Measurements from ENCODE around the gene WDR72. TPM values are rescaled to one million over a fixed set of nuclear protein-coding genes. Genes with fewer than 3 reads are reported as not detected.
"Not testable (repeated sequence)": the region's sequence is repeated elsewhere in the genome, so short reads cannot be mapped to it uniquely, and the experiment has no call there.

Gene WDR72
- total RNA-seq, 2 experiments from 2014 or later = not detected

DNA sequence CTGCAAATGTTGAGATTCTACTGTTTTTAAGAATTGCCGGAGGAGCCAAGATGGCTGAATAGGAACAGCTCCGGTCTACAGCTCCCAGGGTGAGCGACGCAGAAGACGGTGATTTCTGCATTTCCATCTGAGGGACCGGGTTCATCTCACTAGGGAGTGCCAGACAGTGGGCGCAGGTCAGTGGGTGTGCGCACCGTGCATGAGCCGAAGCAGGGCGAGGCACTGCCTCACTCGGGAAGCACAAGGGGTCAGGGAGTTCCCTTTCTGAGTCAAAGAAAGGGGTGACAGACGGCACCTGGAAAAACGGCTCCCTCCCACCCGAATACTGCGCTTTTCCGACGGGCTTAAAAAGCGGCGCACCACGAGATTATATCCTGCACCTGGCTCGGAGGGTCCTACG lies 75.3 kb downstream of the WDR72 start:
- DNase-seq; H3K27me3 Mint-ChIP-seq (ENCODE audit: low read depth); H3K4me3 Mint-ChIP-seq; CTCF ChIA-PET; POLR2A ChIA-PET; ATAC-seq; H3K4me1 Mint-ChIP-seq (ENCODE audit: low read depth); H3K27ac Mint-ChIP-seq; H3K36me3 Mint-ChIP-seq (ENCODE audit: low read depth); H3K9me3 Mint-ChIP-seq (ENCODE audit: insufficient read depth): not testable (repeated sequence)

DNA sequence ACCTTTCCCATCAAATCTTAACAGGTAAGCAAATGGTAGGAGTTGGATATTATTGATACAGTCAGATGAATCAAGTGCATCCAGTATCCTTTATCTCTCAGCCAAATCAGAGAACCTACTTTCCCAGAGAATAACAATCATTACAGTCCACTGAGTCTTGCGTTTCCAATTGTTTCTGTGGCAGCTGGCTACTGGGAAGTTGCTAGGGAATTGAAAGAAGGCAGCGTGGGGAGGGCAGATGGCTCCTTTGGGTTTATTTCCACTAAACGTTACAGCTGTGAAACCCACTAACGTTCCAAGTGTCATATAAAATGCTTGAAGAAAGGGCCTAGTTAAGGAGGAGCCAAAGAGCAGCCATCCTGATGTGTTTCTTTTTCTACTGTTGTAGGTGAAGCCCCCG lies 78.4 kb downstream of the WDR72 start:
- POLR2A ChIA-PET = no interaction called here
- DNase-seq = no peak
- H3K36me3 Mint-ChIP-seq (ENCODE audit: low read depth) = no peaks in the 10 kb centered on the region
- CTCF ChIA-PET = no interaction called here
- no peak overlapping the region for H3K27ac Mint-ChIP-seq
- ATAC-seq = no peak
- no peaks in the 10 kb centered on the region for H3K4me1 Mint-ChIP-seq (ENCODE audit: low read depth)
- no peaks in the 10 kb centered on the region for H3K27me3 Mint-ChIP-seq (ENCODE audit: low read depth)
- H3K9me3 Mint-ChIP-seq (ENCODE audit: insufficient read depth) = no peaks in the 10 kb centered on the region
- no peak overlapping the region for H3K4me3 Mint-ChIP-seq

DNA sequence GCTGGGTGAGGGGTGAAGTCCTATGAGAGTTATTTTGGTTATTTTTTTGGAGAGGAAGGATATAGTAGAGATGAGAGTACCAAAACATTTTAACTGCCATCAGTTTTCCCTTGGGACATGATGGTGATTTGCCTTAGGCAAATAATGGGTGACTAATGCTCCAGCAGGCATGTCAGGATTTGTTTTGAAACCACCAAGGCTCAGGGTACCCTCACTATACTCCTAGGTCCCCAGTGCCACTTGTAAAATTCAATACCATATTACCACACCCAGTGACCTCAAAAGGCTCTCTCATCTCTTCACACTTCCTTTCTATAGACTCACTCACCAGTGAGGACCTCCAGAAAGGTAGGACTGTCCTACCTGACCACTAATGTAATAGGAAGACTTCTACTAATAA lies 83.6 kb downstream of the WDR72 start:
- no peaks in the 10 kb centered on the region for H3K27me3 Mint-ChIP-seq (ENCODE audit: low read depth)
- no peaks in the 10 kb centered on the region for H3K9me3 Mint-ChIP-seq (ENCODE audit: insufficient read depth)
- H3K4me1 Mint-ChIP-seq (ENCODE audit: low read depth) = no peaks in the 10 kb centered on the region
- DNase-seq (no peak), ATAC-seq (no peak)
- ChIA-PET POLR2A (no interaction called here), CTCF (no interaction called here)
- no peak overlapping the region for H3K27ac Mint-ChIP-seq
- H3K4me3 Mint-ChIP-seq = no peak overlapping the region
- no peaks in the 10 kb centered on the region for H3K36me3 Mint-ChIP-seq (ENCODE audit: low read depth)

DNA sequence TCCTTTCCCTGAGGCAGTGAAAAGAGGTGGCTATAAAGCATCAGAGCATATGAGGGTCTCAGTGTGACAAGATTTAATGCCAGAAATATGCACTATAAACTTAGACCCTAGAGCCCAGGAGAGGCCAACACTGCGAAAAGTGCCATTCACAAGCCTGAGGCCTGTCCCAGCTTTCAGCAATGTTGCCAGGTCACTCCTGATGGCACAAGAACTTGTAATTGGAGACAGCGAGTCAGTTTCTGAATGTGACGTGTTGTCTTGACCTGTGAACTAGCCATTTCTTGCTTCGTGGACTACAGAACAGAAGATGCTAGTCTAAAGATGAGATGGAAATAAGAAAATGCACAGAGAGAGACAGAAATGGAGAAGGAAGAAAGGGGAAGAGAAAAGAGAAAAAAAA lies 87.9 kb downstream of the WDR72 start:
- Mint-ChIP-seq H3K4me3 (no peak overlapping the region), H3K9me3 (ENCODE audit: insufficient read depth) (no peaks in the 10 kb centered on the region), H3K36me3 (ENCODE audit: low read depth) (no peaks in the 10 kb centered on the region), H3K27ac (no peak overlapping the region), H3K4me1 (ENCODE audit: low read depth) (no peaks in the 10 kb centered on the region), H3K27me3 (ENCODE audit: low read depth) (no peaks in the 10 kb centered on the region)
- POLR2A ChIA-PET = no interaction called here
- CTCF ChIA-PET = no interaction called here
- ATAC-seq (no peak), DNase-seq (no peak)

DNA sequence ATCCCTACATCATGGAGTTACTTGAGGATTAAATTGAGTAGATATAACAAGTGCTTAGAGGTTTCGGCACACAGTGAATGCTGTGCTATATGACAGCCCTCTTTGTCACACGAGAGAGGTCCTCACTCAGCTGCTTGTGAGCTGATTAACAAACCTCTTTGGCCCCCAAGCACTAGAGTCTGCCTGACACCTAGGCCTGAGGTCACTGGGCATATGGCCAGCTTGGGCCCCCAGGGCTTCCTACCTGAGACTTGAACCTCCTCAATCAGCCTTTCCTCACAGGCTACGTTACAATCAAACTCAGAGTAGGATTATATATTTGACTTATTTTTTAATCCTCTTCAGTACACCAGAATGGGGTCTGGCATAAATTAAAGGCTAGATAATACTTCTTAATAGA lies 88.8 kb downstream of the WDR72 start:
- Mint-ChIP-seq H3K4me3 (no peak overlapping the region), H3K9me3 (ENCODE audit: insufficient read depth) (no peaks in the 10 kb centered on the region), H3K27ac (no peak overlapping the region), H3K27me3 (ENCODE audit: low read depth) (no peaks in the 10 kb centered on the region), H3K36me3 (ENCODE audit: low read depth) (no peaks in the 10 kb centered on the region), H3K4me1 (ENCODE audit: low read depth) (no peaks in the 10 kb centered on the region)
- ATAC-seq (no peak), DNase-seq (no peak)
- ChIA-PET CTCF (no interaction called here), POLR2A (interaction anchor here (0.5 kb wide), 1 partner anchor 1366 kb away, joined by 3 read pairs; no protein-coding TSS in a partner anchor)

DNA sequence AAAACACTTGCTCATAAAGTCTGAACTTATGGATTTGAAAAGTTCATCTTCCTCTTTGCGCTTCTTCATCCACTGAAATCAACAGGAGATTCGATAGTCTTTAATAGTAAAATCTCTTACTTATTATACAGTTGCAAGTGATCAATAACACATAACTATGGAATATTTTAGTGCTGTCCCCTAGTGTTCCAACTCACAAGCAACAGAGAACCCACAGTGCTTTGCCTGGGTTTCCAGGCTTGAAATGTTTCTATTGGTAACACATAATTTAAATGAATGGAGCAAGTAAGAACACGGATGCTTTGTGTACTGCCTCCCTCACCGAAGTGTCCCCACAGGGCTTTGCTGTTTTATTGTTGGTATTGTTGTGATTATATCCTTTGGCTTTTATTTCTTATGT lies 93.5 kb downstream of the WDR72 start:
- H3K4me3 Mint-ChIP-seq = no peak overlapping the region
- H3K27ac Mint-ChIP-seq = no peak overlapping the region
- ChIA-PET POLR2A (no interaction called here), CTCF (no interaction called here)
- no peak for ATAC-seq
- no peaks in the 10 kb centered on the region for H3K36me3 Mint-ChIP-seq (ENCODE audit: low read depth)
- no peaks in the 10 kb centered on the region for H3K4me1 Mint-ChIP-seq (ENCODE audit: low read depth)
- H3K9me3 Mint-ChIP-seq (ENCODE audit: insufficient read depth) = no peaks in the 10 kb centered on the region
- DNase-seq = no peak
- H3K27me3 Mint-ChIP-seq (ENCODE audit: low read depth) = no peaks in the 10 kb centered on the region

DNA sequence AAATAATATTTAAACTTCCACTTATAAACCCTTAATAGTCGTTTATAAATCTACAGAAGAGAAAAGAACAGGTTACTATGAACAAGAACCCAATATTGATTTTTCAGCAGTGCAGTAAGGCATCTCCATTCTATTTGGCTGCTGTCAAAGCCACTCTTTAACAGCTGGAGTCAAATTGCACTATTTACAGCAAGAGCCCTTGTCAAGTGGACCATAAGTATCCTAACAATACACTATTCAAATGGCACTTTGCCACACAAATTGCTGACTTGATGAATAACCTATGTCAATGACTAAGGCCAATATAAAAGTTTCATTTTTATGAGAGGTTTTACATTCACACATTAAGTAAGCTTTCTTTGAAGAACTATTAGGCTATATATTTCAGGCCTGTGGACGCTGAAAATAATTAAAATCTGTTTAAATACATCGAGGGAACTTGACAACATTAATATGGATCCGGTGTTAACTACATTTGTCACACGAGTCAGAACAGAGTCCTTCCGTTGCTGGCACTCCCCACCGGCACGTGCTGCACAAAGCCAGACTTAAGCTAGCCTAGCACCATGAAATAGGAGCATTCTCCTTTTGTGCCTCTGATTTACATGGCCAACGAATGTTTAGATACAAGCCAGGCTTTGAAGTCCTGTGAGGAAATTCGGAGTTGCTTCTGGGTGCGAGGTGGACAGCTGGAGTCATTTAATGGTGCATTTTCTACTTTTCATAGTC lies 100.5 kb downstream of the WDR72 start:
- H3K27me3 Mint-ChIP-seq (ENCODE audit: low read depth) = no peaks in the 10 kb centered on the region
- H3K9me3 Mint-ChIP-seq (ENCODE audit: insufficient read depth) = no peaks in the 10 kb centered on the region
- ChIA-PET POLR2A (no interaction called here), CTCF (no interaction called here)
- ATAC-seq (no peak), DNase-seq (no peak)
- no peak overlapping the region for H3K4me3 Mint-ChIP-seq
- no peaks in the 10 kb centered on the region for H3K4me1 Mint-ChIP-seq (ENCODE audit: low read depth)
- H3K36me3 Mint-ChIP-seq (ENCODE audit: low read depth) = no peaks in the 10 kb centered on the region
- H3K27ac Mint-ChIP-seq = no peak overlapping the region

DNA sequence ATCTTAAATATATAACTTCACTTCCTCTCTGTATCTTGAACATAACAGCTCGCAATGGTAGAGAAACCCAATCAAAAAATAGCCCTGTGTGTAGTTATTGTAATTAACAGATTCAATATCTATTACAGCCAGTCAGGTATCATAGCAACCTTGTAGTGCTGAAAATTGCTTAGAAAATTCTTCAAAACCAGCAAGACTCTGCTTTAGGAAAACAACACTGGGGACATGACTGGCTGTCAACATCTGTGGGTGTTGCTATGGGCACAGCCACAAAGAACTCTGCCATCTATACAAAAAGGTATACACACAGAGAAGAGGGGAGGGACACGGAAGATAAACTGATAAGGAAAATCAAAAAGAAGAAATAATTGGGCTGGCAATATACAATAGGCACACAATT lies 101.2 kb downstream of the WDR72 start:
- Mint-ChIP-seq H3K9me3 (ENCODE audit: insufficient read depth) (no peaks in the 10 kb centered on the region), H3K27ac (no peak overlapping the region), H3K27me3 (ENCODE audit: low read depth) (no peaks in the 10 kb centered on the region), H3K4me3 (no peak overlapping the region), H3K36me3 (ENCODE audit: low read depth) (no peaks in the 10 kb centered on the region), H3K4me1 (ENCODE audit: low read depth) (no peaks in the 10 kb centered on the region)
- ATAC-seq = no peak
- DNase-seq = no peak
- POLR2A ChIA-PET = no interaction called here
- CTCF ChIA-PET = no interaction called here

DNA sequence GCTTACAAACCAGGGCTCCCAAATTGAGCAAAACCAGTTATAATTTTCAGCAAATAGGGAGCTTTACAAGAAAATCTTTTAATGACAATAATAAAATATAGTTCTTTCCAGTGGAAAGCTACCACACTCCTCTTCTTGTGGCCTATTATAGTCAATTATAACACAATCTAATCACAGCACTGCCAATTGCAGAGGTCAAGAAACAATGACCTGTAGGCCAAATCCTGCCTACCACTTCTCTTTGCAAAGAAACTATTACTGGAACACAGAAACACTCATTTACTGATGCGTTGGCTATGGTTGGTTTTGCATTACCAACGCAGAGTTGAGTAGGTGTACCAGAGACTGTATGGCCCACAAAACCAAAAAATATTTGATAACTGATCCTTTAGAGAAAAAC lies 110.5 kb downstream of the WDR72 start:
- Mint-ChIP-seq H3K36me3 (ENCODE audit: low read depth) (no peaks in the 10 kb centered on the region), H3K4me1 (ENCODE audit: low read depth) (no peaks in the 10 kb centered on the region), H3K27ac (no peak overlapping the region), H3K27me3 (ENCODE audit: low read depth) (no peaks in the 10 kb centered on the region), H3K4me3 (no peak overlapping the region), H3K9me3 (ENCODE audit: insufficient read depth) (no peaks in the 10 kb centered on the region)
- ATAC-seq (no peak), DNase-seq (no peak)
- CTCF ChIA-PET = no interaction called here
- POLR2A ChIA-PET = no interaction called here

DNA sequence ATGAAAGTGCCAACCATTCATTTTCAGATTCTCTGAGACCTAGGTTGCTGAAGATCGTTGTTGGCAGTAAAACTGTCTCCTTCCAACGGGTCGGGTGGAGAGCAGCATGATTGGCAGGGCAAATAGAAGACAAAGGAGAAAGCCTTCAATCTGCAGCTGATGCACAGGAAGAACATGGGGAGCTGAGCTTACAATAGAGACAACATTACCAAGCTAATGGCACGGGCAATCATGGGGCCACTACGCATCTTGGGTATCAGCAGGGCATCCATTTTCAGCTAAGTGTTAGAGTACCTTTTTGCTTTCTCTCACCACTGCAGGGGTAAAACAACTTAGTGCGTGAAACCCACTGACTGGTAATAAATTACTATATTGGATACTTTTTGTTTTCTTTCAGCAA lies 114.8 kb downstream of the WDR72 start:
- no peaks in the 10 kb centered on the region for H3K4me1 Mint-ChIP-seq (ENCODE audit: low read depth)
- DNase-seq (no peak), ATAC-seq (no peak)
- no peaks in the 10 kb centered on the region for H3K27me3 Mint-ChIP-seq (ENCODE audit: low read depth)
- no peaks in the 10 kb centered on the region for H3K9me3 Mint-ChIP-seq (ENCODE audit: insufficient read depth)
- H3K36me3 Mint-ChIP-seq (ENCODE audit: low read depth) = no peaks in the 10 kb centered on the region
- no peak overlapping the region for H3K4me3 Mint-ChIP-seq
- ChIA-PET POLR2A (no interaction called here), CTCF (no interaction called here)
- no peak overlapping the region for H3K27ac Mint-ChIP-seq

DNA sequence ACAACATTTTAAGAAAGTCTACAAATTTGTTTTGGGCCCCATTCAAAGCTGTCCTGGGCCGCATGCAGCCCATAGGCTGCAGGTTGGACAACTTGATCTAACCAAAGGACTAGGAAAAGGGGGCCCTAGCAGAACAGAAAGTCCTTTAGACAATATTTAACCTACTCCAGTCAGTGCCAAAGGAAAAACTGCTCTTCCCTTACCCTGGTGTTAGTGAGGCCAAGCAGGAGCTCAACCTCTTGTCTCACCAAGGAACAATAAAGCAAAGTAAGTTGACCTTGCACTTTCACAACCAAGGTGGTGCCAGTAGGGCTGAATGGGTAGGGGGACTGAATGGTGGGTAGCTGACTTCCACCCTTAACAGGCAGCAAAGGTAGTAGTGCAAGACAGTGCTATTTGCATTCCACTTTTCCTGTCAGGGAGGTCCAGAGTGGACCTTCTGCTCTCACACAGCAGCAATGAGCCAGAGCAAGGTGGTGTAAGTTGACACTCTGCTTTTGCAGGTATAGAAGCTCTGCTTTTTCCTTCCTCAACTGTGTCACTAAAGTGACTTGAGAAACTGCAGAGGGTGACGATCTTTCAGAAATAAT lies 124.9 kb downstream of the WDR72 start:
- POLR2A ChIA-PET = no interaction called here
- peaks cover 3% of the 10 kb centered on the region for H3K9me3 Mint-ChIP-seq (ENCODE audit: insufficient read depth)
- H3K27me3 Mint-ChIP-seq (ENCODE audit: low read depth) = no peaks in the 10 kb centered on the region
- no peak overlapping the region for H3K4me3 Mint-ChIP-seq
- no peak overlapping the region for H3K27ac Mint-ChIP-seq
- ATAC-seq (no peak), DNase-seq (no peak)
- H3K4me1 Mint-ChIP-seq (ENCODE audit: low read depth) = no peaks in the 10 kb centered on the region
- H3K36me3 Mint-ChIP-seq (ENCODE audit: low read depth) = no peaks in the 10 kb centered on the region
- CTCF ChIA-PET = no interaction called here

DNA sequence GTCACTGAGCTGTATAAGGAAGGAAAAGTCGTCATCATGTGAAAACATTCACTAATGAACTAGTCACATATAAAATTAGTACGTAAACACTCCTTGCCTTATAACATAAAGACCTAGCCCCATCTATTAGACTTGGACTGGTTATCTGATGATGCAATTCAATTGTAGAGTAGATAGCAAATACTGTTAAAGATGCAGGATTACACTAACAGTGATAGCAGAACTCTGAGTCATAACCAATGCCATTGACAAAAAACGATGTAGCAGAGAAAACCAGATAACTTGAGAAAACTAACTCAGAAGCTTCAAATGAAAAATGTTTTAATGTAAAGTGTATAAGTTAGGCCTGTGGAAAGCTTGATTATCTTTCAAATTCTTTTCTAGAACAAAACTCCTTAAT lies 132.2 kb downstream of the WDR72 start:
- CTCF ChIA-PET = no interaction called here
- Mint-ChIP-seq H3K27me3 (ENCODE audit: low read depth) (no peaks in the 10 kb centered on the region), H3K9me3 (ENCODE audit: insufficient read depth) (no peaks in the 10 kb centered on the region), H3K4me3 (no peak overlapping the region), H3K4me1 (ENCODE audit: low read depth) (no peaks in the 10 kb centered on the region), H3K27ac (no peak overlapping the region), H3K36me3 (ENCODE audit: low read depth) (no peaks in the 10 kb centered on the region)
- no peak for DNase-seq
- ATAC-seq = no peak
- POLR2A ChIA-PET = no interaction called here
